GM06990 (cell line): ENCODE results near the gene EXD3.

Experiments
- DNase-seq: peaks from one replicate; pipeline ENCODE4 v3.0.0-alpha.2; 2011; ENCODE audit not compliant: insufficient read length; ENCODE audit errors: extremely low read depth
- H3K27me3 ChIP-seq: replicated peaks from 2 replicates; pipeline ENCODE4 v1.6.0; 2011; ENCODE audit warnings: low read length; ENCODE audit not compliant: control insufficient read depth, insufficient read depth
- H3K36me3 ChIP-seq: 2 replicates; pipeline ENCODE4 v1.5.1; 2011; ENCODE audit warnings: low read length; ENCODE audit not compliant: control insufficient read depth, insufficient read depth
- H3K4me3 ChIP-seq: replicated peaks from 2 replicates; pipeline ENCODE4 v1.5.1; 2011; ENCODE audit warnings: low read depth, mild to moderate bottlenecking, control low read depth, low read length
- TF ChIP-seq, protein P1 (sequence below): IDR thresholded peaks from 2 replicates; pipeline ENCODE4 v1.5.1; 2011; ENCODE audit warnings: low read length, control low read depth, mild to moderate bottlenecking, inconsistent platforms; ENCODE audit not compliant: insufficient read depth, poor library complexity, severe bottlenecking

Gene EXD3

DNA sequence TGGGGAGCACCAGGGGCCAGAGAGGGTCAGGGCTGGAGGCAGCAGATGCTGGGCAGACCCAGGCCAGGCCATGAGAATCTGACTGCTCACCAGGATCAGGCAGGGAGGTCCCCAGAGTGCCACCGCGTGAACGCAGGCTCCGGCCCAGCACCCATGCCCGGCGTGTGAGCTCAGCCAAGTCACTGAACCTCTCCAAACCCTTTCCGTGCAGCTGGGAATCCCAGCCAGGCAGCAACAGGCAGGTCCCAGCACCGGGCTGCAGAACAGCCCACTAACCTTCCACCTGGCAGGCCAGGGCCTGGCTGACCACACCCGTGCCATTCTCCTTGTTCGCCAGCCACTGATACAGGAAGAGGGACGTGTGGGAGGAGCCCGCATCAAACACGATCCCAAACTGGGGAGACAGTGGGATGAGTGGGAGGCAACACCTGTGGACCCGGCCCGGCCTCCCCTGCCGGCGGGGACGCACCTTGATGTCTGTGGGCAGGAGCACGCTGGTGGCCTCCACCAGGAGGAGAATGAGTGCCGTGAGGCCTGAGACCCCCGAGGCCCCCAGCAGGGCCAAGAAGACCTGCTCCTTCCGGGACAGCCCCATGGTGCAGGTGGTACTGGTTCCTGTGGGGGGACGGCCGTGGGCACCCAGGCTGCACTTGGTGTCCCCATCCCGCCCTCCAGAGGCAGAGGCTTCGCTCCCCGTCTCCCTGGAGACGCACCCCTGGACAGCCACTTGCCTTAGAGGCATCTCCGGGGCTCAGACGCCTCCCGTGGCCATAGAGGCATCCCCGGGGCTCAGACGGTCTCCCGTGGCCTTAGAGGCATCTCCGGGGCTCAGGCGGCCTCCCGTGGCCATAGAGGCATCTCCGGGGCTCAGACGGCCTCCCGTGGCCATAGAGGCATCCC is 15.0 kb upstream of the EXD3 start:
- Histone ChIP-seq H3K4me3 (no peak overlapping the region), H3K36me3 (no peaks in the 10 kb centered on the region), H3K27me3 (no peaks in the 10 kb centered on the region)
- no peak for DNase-seq
- TF ChIP-seq, protein P1, sequence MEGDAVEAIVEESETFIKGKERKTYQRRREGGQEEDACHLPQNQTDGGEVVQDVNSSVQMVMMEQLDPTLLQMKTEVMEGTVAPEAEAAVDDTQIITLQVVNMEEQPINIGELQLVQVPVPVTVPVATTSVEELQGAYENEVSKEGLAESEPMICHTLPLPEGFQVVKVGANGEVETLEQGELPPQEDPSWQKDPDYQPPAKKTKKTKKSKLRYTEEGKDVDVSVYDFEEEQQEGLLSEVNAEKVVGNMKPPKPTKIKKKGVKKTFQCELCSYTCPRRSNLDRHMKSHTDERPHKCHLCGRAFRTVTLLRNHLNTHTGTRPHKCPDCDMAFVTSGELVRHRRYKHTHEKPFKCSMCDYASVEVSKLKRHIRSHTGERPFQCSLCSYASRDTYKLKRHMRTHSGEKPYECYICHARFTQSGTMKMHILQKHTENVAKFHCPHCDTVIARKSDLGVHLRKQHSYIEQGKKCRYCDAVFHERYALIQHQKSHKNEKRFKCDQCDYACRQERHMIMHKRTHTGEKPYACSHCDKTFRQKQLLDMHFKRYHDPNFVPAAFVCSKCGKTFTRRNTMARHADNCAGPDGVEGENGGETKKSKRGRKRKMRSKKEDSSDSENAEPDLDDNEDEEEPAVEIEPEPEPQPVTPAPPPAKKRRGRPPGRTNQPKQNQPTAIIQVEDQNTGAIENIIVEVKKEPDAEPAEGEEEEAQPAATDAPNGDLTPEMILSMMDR: no peak

DNA sequence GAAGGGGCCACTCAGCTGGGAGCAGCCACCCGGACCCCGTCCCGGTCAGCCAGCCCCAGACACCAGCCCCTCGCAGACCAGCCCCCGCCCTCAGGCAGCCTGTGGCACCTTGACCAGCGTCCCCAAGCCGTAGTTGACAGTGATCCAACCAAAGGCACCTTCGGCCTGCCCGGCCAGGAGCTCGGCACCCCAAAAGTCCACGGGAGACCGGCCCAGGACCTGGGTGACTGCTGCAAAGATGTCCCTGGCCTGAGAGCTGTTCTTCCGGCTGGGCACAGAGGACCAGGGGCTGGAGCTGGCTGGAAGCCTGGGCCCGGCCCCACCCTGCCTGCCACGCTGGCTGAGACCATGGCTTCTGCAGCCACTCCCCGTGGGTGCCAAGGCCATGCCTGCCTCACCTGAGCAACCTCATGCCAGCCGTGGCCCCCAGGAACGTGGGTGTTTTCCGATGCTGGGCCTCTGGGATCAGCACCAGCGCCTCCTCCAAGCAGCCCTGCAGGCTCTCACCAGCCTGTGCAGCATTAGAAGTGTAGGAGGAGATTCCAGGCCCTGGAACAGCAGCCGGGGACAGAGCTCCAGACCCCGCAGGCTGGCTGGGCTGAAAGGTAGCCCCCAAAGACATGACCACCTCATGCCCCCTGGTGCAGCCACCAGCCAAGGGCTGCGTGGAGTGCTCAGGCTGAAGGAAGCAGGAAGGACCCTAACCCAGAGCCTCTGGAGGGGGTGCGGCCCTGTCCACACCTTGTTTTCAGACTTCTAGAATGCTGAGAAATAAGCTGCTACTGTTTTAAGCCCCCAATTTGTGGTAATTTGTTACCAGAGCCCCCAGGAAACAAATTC is 14.0 kb upstream of the EXD3 start:
- Histone ChIP-seq H3K36me3 (no peaks in the 10 kb centered on the region), H3K27me3 (no peaks in the 10 kb centered on the region), H3K4me3 (no peak overlapping the region)
- DNase-seq: no peak
- TF ChIP-seq, protein P1: no peak

DNA sequence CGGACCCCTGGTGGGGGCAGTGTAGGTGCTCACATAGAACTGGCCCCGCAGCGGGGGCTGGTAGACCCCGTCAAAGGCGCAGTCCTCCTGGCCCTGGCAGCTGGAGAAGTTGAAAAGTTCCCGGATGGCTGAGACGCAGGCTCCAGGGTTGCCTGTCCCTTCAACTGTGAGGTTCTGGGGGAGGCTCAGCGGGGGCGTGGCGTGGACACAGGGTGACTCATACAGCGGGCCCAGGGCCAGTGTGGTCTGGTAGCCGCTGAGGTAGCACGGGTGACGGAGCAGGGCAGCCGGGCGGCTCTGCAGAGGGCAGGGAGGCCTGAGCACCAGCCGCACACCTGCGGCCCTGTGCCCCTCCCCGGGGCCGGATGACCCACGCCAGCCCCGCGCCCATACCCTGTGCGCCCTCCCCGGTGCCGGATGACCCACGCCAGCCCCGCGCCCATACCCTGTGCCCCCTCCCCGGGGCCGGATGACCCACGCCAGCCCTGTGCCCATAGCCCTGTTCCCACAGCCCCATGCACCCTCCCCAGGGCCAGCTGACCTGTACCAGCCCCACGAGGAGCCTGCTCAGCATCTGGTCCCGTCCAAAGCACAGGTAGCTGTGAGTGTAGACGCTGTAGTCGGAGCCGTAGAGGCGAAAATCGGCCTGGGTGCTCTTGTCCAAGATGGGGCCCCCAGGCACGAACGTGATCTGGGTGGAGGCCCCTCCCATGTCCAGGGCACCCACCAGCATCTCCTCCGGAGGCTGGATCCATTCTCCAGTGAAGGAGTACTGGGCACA is 13.2 kb upstream of the EXD3 start:
- Histone ChIP-seq H3K27me3 (no peaks in the 10 kb centered on the region; the same call in 1 of the 2 replicates), H3K36me3 (no peaks in the 10 kb centered on the region), H3K4me3 (no peak overlapping the region)
- TF ChIP-seq, protein P1: no peak
- no peak for DNase-seq

DNA sequence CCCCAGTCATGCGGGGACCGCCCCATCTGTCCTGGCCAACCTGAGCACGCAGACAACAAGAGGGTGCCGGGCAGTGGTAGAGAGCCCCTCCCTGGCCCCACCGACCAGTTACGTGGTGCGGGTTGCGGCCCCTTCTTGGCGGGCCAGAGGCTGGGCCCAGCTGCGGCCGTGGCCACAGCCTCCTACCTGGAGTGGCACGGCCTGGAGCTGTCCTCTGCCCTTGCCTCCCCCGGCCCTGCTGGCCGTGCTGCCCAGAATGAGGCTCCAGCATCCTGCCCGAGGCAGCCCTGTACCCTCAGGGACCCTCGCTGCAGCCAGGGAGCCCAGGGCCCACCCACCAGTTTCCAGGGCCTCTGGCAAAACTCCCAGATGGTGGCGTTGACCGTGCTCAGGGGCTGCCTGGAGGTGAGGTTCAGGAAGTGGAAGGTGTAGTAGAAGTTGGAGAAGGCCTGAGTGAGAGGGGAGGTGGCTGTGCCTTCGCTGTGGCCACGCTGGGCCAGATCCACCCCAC is 12.5 kb upstream of the EXD3 start:
- Histone ChIP-seq H3K36me3 (no peaks in the 10 kb centered on the region), H3K27me3 (no peaks in the 10 kb centered on the region; the same call in 1 of the 2 replicates), H3K4me3 (no peak overlapping the region)
- DNase-seq: no peak
- TF ChIP-seq, protein P1: no peak

DNA sequence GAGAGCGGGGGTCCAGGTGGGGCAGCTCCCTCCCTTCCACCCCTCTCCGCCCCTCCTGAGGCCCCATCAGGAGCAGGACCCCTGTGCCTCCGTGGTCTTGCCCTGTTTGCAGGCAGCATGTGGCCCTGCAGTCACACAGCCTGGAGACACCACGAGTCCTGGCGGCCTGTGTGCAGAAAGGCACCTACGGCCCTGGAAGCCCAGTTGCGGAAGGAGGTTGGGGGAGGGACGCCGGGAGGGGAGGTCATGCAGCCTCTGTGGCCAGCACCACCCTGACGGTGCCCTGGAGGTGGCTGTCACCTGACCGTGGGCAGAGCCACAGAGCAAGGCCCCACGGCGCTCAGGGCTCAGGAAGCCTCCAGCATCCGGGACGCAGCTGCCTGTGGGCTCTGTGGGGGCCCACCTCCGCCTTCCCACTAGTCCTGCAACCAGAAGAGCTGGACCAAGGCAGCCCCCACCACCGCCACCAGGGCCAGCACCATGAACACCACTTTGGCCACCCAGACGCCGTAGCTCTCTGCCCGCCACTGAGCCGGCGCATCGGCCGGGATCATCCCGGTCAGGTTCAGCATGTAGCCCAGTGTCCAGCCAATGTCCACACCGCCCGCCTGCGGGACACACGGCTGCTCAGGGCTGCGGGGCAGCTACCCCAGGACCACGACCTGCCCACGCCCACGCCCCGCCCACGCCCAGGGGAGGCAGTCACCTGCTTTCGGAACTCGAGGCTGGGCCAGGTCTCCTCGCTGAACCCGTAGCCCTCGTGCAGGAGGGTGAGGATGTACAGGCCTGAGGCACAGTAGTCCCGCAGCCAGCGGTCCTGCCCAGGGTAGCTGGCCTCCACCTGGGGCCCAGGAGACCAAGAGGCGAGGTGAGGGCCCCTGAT is 11.8 kb upstream of the EXD3 start:
- TF ChIP-seq, protein P1: no peak
- Histone ChIP-seq H3K4me3 (no peak overlapping the region), H3K27me3 (no peaks in the 10 kb centered on the region; the same call in 1 of the 2 replicates), H3K36me3 (no peaks in the 10 kb centered on the region)
- DNase-seq: no peak
